Activated T-cell treated with anti-CD3 and anti-CD28 coated beads, Interleukin-2, amount 50 U/mL, for 1 hour (primary cell): ENCODE results near the gene TMEM63A.
"Not testable (repeated sequence)": the region's sequence is repeated elsewhere in the genome, so short reads cannot be mapped to it uniquely, and the experiment has no call there.

Source experiments
- DNase-seq: peaks from one replicate; pipeline ENCODE4 v3.0.0-alpha.2; 2020

Gene TMEM63A

DNA sequence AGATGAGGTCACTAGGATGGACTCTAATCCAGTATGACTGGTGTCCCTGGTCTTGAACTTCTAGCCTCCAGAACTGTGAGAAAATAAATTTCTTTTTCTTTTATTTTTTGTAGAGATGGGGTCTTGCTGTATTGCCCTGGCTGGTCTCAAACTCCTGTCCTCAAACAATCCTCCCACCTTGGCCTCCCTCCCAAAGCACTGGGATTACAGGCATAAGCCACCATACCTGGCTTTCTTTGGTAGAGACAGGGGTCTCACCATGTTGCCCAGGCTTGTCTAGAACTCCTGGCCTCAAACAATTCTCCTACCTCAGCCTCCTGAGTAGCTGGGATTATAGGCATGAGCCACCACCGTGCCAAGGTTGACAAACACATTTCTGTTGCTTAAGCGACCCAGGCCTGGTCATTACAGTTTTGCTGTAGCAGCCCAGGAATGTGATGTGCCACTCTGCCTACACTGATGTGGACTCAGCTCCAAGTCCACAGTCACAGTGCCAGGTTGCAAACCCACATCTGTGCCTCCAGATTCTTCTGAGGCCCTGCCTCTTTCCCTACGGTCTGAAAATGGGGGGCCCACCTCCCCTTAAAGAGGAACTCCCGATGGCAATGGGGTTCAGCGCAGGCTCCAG is 25.9 kb upstream of the TMEM63A start:
- no peak for DNase-seq

DNA sequence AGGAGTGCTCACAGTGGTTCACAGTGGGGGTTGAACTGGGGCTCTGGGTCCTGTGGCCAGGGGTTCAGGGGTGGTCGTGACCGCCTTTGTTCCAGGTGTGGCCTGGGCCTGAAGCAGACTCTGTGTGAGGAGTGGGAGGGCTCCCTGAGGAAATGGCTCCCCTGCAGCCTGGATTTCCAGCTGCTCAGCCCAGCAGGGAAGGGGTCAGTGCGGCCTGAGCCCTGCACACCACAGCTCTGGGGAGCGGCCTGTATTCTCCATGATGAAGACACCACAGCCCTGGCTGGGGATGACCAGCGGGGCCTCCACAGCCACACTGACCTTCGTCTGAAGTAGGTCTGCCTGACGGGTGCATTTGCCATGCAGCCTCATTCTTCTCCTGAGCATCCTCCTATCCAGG is 25.2 kb upstream of the TMEM63A start:
- DNase-seq: no peak

DNA sequence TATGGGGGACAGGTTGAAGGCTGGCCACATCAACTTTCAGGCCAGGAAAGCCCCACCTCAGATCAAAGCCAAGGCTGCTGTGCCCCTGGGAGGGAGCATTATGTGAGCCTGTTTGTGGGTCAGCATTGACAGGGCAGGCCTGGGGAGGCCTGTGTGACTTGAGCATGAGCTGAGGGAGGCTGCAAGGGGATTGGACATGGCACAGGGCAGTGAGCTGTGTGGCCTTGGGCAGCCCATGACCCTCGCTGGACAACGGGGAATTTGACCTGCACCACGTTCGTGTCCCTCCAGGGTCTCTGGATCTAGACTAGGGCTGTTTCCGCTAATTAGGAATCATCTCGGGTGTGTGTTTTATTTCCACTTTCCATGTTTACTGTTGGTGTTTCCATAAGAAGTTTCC is 24.3 kb upstream of the TMEM63A start:
- DNase-seq: no peak

DNA sequence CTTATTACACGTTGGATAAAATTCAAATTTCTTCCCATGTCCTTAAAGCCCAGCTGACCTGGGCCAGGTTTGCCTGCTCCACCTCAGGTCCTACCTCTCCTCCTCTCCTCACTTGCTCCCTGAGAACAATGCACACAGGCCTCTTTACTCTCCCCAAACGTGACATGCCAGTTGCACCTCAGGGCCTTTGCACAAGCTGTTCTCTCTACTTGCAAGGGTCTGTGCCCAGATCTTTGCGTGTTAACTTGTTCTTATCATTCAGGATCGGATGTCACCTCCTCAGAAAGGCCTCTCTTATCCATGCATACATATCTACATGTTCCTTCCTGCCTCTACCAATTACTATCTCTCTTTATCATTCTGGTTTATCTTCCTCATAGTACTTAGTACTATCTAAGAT is 21.4 kb upstream of the TMEM63A start:
- DNase-seq: no peak

DNA sequence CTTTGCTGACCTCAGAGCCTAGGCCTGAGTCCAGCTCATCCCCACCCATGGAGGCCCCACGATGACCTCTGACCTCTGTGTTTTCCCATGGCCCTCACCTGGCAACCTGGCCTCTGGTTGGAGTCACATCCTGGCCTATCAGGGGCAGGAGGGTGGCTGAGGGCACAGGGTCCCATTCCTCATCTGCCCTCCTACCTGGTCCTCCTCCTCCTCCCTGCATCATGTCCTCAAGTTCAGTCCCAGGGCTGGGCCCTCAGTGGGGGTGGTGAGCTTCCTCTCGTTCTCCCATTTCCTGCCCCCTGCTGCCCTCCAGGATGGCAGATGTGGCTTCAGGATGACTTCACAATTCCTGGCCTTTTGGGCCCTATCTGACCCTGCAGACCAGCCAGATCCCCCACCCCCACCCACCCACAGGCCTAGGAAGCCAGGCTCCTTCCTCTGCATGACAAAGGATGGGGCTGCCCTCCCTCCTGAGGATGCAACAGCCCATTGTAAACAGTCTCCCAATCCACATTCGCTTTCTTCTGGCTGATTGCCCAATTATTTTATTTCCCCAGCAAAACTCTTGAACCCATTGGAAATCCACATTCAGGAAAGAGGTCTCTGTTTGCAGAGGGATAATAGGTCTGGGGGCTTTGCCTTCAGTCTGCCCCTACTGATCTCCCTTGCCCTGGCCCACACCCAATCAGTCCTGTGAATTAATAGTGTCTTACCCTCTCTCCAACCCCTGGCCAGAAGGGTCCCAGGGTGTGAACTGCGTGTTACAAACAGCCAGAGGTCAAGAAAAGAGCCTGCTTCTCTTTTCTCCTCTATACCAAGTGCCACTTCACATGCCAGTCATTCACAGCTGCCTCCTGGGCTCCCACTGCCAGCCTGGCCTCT is 17.1 kb upstream of the TMEM63A start:
- DNase-seq: no peak

DNA sequence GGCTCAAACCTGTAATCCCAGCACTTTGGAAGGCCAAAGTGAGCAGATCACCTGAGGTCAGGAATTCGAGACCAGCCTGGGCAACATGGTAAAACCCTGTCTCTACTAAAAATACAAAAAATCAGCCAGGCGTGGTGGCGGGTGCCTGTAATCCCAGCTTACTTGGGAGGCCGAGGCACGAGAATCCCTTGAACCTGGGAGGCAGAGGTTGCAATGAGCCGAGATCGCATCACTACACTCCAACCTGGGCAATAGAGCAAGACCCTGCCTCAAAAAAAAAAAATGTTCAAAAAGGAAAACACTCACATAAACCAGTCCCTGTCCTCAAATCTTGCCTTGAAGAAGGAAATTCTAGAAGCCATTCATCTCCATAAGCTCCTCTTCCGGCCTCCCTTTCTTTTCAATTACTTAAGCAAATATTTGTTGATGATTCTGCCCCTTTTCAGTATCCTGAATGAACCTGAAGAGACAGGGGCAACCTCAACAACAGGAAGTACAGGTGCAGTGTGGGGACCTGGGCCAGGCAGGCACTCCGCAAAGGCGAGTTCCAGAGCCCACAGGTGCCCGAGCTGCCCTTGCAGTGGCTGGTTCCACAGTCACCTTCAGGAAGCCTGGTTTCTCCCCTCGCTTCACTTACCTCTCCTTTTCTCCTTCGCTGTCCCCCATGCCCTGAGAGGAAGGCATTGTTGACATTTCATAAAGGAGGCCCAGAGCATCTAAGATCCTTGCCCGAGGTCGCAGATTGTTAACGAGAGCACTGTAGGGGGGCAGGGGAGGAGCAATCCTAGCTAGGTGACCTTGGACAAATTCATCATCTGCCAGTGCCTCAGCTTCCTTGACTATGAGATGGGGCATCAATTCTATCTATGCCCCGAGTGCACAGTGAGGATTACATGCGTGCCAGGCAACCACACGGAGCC is 15.7 kb upstream of the TMEM63A start:
- DNase-seq: peak; percentile 44

DNA sequence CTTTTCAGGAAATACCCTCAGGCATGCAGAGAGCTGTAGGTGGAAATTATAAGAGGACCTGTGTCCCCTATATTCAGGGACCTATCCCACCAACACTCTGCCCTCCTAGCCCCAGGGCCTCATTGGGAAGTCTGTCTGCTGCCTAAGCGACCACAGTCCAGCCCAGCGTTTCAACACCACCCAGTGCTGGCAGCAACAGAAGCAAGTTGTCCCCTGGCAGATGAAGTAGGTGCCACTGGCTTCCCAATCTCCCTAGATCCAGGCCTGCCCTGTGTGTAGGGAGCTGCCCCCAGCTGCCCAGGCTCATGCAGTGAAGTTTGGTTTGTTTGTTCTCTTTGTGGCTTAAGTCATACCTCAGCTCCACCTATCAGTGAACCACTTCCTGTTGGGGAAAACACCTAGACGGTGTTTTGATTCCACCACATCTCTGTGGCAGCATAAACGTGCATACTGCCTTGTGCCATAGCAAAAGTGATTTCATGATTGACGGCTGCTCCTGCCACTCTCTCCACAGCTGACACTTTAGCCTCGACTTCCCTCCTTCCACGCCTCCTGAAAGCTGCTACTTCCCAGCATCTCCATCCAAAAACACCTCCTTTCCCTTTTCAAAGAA is 14.9 kb upstream of the TMEM63A start:
- DNase-seq: peak; percentile 57

DNA sequence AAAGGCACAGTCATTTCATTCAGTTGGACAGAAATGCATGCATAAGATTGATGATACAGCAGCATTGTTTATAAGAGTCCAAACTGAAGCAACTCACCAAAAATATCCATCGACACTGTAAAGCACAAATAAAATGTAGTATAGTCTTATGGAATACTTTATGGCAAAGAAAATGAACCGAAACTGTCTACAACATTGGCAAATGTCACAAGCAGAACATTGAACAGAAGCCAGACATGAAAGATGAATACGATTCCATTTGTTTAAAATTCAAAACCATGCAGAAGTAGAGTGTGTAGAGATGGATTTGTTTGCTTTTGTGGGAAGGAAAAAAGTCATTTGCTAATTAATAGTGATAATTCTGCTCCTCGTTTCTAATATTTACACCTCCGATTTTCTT is 14.3 kb upstream of the TMEM63A start:
- no peak for DNase-seq

DNA sequence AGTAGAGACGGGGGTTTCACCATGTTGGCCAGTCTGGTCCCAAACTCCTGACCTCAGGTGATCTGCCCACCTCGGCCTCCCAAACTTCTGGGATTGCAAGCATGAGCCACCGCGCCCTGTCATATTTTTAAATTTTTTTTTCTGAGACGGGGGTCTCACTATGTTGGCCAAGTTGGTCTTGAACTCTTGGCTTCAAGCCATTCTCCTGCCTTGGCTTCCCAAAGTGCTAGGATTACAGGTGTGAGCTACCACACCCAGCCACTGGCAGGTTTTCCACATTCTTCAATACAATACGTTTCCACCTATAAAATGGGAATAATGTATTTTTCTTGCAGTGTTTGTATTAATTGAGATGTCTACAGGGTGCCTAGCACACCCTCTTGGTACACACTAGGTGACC is 10.1 kb upstream of the TMEM63A start:
- no peak for DNase-seq

DNA sequence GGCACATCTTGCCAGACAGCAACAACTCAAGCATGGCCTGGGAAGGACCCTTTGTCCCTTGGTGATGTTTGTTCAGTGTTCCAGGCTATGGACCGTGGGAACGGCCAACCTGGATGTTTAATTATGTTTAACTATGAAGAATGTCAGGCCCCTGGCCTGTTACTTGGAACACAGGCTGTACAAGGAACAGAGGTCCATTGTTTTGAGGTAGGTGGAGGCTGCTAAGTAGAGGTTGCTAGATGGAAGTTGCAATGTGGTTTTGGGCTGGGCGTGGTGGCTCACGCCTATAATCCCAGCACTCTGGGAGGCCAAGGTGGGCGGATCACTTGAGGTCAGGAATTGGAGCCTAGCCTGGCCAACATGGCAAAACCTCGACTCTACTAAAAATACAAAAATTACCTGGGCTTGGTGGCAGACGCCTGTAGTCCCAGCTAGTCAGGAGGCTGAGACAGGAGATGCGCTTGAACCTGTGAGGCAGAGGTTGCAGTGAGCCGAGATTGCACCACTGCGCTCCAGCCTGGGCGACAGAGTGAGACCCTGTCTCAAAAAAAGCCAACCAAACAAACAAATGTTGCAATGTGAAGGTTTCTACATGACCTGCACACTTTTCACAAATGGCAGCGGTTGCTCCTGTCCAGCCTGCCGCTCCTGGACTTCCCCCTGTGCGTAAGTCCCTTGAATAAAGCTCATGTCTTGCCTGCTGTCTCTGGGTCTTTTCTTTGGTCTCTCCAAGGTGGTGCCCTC is 9.2 kb upstream of the TMEM63A start:
- no peak for DNase-seq

DNA sequence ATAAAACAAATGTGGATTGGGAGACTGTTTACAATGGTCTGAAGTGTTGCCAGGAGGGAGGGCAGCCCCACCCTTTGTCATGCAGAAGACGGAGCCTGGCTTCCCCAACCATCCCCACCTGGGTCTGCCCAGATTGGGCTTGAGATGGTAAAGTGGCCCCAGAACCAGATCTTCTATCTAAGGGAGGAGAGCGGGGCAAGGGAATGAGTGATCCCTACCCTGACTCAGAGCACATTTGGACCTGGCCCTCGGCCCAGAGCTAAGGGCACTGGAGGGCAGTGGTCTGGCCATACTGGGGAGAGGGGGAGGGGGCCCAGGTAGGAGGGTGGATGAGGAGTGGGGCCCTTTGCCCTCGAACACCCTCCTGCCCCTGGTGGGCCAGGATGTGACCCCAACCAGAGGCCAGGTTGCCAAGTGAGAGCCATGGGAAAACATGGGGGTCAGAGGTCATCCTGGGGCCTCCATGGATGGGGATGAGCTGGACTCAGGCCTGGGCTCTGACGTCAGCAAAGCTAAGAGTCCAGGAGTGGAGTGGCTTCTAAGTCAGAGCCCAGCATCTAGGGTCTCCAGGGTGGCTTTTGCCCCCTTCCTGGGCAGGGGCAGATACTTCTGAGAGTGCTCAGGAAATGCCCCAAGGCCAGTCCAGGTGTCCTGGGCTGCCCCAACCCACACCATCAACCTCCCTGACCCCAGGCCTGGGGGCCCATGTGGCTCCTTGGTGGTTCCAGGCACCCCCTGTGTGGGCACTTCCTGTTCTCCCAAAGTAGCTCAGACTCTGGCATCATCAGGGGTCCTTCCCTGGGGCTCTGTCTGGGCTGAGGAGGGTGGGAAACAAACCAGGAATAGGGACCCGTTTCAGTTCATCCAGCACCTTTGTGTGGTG is 8.4 kb upstream of the TMEM63A start:
- DNase-seq: no peak

DNA sequence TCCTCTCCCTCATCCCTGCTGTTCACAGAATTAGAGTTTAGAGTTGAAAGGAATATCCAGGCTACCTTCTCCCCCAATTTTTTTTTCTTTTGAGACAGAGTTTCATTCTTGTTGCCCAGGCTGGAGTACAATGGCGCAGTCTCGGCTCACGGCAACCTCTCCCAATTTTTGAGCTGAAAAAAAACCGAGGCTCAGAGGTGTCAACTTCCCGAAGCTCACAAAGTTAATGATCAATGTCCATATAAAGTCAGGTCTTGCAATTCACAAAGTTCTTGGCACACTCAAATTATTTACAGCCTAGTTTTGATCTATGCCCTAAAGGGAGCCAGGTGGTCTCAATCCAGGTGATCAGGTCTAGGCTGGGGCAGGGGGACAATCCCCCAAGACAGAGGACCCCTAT is 7.6 kb upstream of the TMEM63A start:
- DNase-seq: no peak

DNA sequence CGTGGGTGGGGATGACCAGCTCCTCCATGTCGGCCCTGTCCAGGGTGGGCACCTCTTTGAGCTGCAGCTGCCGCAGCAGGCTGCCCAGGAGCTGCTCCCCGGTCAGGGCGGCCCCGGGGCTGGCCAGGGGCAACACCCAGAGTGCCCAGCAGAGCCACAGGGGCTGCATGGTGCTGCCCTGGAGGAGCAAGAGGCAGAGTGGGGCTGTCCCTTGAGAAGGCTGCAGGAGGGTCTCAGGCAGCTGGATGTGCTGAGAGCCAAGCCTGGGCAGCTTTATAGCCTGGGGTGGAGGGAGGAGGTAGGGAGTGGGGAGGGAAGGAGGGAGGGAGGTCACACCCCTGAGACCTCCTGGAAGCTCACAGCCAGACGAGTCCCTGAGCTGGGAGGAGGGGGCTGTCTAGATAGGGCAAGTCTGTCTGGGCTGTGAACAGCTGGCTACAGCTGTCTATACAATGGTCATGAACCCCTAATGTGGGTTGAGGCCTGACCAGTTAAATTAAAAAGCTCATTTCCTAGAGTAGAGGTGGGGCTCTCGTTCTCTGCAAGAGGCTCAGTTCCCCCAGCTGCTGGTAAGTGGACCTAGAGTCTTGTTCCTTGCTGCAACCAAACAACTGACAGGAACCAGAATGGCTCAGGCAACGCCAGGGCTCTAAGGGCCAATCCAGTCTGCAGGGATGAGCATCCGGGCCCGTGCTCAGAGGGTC is 6.9 kb upstream of the TMEM63A start, which contains the start of gene LEFTY1:
LEFTY1 (minus strand) TSS at position 249 of the 704 bp plus-strand sequence; CDS start at position 169, 80 bp downstream.
- DNase-seq: no peak

DNA sequence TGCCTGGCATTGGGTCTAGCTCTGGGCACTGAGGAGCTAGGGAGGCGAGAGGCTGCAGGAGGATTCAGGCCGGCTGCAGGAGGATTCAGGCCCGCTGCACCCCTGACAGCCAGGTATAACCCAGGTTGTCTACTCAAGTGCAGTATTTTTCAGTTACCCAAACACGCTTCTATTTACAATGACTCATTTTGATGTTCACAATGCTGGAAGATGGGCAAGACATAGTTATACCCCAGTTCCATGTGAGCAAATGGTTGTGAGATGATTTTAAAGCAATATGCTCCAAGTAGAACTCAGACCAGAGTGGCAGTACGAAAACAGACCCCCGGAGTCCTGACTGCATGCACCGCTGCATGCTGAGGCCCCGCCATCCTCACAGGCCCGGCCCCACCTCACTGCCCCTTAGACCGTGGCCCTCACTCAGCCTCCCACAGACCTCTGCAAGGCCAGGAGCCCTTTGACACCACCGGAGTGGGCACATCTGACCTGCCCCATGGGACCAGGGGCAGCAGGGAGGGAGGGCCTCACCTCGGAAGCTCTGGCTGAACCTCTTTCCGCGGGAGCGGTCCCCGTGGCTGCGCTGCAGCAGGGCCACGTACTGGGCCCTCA is 6.2 kb upstream of the TMEM63A start:
- DNase-seq: no peak

DNA sequence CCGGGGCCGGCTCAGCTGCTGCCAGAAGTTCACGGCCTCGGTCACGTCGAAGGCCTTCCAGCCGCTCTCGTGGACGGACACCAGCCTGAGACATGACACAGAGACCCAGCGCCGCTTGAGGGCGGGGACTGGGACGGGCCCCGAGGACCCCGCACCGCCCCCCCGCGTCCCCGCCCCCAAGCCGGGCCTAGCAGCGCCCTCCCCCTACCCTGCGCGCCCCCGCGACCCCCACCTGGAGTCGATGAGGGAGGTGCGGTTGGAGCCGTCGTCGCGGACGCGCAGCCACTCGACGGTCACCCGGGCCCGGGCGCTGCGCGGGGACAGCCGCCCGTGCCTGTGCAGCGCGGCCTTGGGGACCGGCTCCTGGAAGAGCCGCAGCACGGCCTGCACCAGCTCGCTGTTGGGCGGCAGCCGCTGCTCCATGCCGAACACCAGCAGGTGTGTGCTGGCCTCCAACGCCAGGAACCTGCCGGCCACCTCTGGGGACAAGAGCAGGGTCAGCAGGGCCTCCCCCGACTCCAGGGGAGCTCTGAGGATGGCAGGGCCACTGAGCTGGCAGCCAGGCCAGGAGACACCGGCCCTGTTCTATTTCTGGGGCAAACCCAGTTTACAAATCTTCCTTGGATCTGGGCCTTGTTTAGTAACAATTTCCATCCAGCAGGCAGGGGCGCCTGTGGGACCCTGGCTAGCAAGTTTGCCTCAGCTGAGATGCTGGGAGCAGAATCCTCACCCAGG is 5.5 kb upstream of the TMEM63A start:
- not testable (repeated sequence) for DNase-seq

DNA sequence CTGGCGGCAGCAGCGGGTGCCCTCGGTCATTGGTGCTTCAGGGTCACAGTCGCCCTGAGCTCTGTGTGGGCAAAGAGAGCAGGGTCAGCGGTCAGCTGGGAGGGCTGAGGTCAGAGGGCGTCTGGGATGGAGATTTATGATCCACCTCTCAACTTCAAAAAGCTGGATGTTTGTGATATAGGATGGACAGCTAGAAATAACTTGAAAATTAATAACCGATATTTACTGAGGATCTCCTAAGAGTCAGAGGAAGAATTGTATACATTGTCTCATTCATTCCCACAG is 4.8 kb upstream of the TMEM63A start:
- DNase-seq: no peak

DNA sequence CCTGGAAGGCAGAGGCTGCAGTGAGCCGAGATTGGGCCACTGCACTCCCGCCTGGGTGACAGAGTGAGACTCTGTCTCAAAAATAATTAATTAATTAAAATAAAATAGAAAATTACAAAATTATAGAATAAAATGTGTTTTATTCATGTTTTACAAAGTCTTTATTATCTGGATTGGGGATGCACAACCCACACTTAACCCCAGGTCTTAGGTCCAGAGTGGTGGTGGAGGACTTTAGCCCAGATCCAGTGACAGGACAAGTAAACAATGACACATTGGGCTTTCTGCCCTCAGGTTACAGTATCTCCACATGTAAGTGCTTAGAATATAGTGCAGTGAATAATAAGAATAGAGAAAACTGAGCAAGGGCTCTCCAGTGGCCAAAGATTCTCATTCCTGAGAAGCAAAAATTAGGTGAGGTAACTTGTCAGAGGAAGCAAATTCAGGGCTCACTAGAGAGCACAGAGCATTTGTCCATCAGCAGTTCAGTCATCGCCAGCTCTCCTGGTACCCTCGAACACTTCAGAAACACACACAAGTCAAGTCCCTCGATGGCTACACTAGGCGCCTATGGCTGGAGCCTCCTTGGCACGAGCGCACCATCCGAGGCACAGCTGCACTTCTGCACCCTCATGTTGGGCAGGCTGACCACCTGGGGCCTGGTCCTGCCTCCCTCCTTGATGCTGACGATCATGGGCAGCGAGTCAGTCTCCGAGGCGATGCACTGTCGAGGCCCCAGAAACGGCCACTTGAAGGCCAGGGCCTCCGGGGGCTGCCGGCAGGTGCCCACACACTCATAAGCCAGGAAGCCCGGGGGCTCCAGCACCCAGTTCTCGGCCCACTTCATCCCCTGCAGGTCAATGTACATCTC is 4.2 kb upstream of the TMEM63A start:
- DNase-seq: no peak

DNA sequence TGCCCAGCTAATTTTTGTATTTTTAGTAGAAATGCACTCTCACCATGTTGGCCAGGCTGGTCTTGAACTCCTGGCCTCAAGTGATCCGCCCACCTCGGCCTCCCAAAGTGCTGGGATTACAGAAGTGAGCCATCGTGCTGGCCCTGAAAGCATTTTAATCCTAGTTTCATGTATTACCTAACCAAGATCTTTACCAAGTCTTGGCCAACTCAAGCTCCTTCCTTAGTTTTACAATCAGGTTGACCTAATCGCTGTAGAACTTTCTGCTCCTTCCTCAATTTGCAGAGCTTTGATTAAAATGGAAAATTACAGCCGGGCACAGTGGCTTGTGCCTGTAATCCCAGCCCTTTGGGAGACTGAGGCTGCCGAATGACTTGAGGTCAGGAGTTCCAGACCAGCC is 3.2 kb upstream of the TMEM63A start:
- no peak for DNase-seq
